Measurements from ENCODE around the gene CYP4A22.

DNA sequence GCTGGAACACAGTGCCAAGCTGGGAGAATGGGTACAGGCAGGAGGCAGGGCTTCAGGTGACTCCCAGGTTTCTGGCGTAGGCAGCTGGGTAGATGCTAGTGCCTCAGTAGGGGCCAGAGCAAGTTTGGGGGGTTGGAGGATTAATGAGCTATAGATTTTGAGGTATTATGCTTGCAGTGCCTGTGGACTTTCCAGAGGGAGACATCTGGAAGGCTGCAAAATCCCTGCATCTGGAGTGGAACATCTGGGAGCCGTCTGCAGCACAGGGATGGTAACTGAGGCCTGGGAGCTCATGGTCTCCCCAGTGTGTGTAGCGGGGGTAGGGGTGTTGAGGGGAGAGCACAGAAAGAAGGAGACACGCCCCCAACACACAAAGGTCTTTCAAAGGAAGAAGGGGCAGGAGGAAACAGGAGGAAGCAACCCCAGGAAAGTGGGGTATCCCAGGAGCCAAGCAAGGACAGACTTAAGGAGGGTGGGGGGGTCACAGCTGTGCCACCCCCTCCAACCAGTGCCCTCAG is 54.8 kb downstream of the CYP4A22 start:
- TF ChIP-seq CTCF (IDR thresholded peaks at IDR 0.05) (no peak), POLR2AphosphoS5 (IDR thresholded peaks at IDR 0.05) (no peak), POLR2A (IDR thresholded peaks at IDR 0.05) (no peak)
